CD4-positive, alpha-beta T cell treated with Interleukin-4 for 1 hour (primary cell): ENCODE measurements around the gene SLC44A4.
"Not testable (repeated sequence)": the region's sequence is repeated elsewhere in the genome, so short reads cannot be mapped to it uniquely, and the experiment has no call there.

Experiments
- DNase-seq, 2 donors: peaks; one replicate each; pipeline ENCODE4 v3.0.0-alpha.2; 2020 to 2022

The SLC44A4 gene

DNA sequence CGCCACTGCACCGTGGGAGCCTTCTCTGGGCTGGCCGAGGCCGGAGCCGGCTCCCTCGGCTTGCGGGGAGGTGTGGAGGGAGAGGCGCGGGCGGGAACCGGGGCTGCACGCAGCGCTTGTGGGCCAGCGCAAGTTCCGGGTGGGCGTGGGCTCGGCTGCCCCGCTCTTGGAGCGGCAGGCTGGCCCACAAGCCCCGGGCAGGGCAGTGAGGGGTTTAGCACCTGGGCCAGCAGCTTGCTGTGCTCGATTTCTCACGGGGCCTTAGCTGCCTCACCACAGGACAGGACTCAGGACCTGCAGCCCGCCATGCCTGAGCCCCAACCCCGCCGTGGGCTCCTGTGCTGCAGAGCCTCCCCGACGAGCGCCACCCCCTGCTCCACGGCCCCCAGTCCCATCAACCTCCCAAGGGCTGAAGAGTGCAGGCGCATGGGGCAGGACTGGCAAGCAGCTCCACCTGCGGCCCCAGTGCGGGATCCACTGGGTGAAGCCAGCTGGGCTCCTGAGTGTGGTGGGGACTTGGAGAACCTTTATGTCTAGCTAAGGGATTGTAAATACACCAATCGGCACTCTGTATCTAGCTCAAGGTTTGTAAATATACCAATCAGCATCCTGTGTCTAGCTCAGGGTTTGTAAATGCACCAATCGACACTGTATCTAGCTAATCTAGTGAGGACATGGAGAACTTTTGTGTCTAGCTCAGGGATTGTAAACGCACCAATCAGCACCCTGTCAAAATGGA is 26.6 kb downstream of the SLC44A4 start:
- not testable (repeated sequence) for DNase-seq

- DNase-seq = no peak
Measured at GRCh38 chr6:31851485-31851832, 27.3 kb downstream of the SLC44A4 start.

DNA sequence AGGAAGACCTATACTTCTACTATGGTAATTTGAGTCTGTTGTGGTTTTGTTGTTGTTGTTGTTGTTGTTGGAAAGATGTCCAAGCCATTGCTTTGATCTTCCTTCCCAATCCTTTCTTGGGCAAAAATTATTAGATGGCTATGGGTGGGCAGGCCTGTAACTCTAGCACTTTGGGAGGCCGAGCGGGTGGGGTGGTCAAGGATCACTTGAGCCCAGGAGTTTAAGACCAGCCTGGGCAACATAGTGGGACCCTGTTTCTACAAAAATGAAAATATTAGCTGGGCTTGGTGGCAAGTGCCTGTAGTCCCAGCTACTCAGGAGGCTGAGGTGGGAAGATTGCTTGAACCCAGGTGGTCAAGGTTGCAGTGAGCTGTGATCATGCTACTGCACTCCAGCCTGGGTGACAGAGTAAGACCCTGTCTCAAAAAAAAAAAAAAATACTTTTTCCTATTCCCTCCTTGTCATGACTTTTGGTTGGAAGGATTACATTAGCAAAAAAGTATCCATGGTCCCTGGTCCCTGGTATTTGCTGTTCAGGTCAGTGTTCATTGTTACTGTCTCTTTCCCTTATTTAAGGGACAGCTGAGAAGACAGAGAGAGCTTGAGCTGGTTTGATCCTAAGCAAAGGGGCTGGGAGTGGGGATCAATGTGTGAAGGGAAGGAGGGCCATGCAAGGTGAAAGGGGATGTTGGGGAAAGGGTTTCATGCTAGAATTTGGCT is 27.9 kb downstream of the SLC44A4 start:
- DNase-seq = no peak

GRCh38 chr6:31847276-31847978 is 31.4 kb downstream of the SLC44A4 start:
- DNase-seq = no peak

DNA sequence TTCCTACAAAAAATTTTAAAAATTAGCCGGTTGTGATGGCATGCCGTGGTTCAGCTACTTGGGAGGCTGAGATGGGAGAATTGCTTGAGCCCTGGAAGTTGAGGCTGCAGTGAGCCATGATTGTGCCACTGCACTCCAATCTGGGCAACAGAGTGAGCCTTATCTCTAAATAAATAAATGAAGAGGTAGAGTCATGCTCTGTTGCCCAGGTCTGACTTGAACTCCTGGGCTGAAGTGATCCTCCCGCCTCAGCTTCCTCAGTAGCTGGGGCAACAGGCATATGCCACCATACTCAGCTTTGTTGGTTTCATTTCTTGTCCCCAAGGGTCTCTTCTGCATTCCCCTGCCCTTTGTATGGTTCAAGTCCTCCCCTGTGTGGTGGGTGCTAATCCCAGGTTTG is 34.3 kb downstream of the SLC44A4 start:
- no peak for DNase-seq

GRCh38 chr6:31842053-31842452 is 36.7 kb downstream of the SLC44A4 start:
- no peak for DNase-seq

DNA sequence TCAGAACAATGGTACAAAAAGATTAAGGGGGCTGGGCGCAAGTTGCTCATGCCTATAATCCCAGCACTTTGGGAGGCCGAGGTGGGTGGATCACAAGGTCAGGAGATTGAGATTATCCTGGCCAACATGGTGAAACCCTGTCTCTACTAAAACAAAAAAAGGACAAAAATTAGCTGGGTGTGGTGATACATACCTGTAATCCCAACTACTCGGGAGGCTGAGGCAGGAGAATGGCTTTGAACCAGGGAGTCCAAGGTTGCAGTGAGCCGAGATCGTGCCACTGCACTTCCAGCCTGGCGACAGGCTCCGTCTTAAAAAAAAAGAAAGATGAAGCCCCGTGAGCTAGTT is 39.0 kb downstream of the SLC44A4 start:
- DNase-seq = not testable (repeated sequence)

DNA sequence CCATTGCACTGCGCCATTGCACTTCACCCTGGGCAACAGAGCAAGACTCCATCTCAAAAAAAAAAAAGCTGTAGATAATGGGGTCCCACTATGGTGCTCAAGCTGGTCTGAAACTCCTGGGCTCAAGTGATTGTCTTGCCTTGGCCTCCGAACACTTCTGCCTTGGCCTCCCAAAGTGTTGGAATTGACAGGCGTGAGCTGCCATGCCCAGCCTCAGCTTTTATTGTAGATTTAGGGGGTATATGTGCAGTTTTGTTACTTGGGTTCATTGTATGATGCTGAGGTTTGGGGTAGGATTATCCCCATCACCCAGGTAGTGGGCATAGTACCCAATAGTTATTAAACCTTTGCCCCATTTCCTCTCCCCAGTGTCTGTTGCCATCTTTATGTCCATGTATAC is 39.8 kb downstream of the SLC44A4 start:
- DNase-seq = no peak

DNA sequence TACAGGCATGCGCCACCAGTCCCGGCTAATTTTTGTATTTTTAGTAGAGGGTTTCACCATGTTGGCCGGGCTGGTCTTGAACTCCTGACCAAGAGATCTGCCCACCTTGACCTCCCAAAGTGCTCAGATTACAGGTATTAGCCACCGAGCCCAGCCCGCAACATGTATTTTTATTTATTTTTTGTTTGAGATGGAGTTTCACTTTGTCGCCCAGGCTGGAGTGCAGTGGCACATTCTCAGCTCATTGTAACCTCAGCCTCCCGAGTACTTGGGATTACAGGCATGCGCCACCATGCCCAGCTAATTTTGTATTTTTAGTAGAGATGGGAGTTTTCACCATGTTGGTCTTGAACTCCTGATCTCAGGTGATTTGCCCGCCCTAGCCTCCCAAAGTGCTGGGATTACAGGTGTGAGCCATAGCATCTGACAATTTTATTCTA is 40.7 kb downstream of the SLC44A4 start:
- DNase-seq = not testable (repeated sequence)

DNA sequence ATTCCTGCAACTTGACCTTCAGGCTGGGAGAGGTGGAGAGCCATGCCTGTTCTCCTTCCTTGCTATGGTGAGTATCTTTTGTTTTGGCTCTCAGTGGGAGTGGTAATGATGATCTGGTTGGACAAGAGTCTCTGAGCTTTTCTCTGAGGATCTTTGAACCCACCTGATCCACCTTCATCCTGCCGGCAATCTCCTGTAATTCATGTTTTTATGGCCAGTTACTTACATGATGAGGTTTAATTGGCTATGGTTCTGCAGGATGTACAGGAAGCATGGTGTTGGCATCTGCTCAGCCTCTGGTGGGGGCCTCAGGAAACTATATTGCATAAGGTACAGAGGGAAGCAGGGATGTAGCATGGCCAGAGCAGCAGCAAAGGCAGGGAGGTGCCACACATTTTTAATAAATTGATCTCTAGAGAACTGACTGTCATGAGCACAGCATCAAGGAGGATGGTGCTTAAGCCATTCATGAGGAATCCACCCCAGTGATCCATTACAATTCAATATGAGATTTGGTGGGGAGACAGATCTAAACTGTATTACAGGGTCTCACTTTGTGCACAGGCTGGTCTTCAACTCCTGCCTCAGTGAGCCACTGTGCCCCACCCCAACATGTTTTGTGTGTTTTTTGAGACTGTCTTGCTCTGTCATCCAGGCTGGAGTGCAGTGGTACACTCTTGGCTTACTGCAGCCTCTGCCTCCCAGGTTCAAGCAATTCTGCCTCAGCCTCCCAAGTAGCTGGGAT is 41.3 kb downstream of the SLC44A4 start:
- no peak for DNase-seq

DNA sequence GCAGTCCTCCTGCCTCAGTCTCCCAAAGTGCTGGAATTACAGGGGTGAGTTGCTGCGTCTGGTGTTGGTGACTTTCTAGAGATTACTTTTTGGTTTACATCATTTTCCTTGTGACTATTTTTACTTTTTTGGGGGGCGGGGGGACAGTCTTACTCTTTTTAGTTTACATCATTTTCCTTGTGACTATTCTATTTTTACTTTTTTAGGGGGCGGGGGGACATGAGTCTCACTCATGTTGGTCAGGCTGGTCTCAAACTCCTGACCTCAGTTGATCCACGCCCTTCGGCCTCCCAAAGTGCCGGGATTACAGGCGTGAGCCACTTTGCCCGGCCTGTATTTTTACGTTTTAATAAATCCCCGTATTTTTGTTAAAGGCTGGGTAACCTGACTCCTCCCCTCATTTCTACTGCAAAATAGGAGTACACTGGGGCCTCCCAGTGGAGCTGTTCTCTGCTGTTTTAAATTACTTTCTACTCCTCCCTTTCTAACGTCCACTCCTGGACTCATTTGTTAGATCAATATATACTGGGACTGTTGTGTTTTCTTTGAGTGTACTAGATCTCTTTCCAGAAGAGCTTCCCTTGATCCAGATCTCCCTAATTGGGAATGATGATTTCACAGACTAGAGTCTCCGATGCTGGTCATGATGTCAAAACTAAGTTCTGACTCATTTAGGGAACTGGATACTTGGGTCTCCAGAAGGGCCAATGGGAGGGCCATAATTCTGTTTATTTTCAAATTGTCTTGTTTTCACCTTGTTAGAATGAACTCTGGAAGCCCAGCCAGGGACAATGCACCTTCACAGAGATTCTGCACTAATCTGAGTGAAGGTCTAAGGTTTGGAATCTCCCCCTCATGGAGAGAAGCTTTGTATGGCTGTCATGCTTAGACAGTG is 42.1 kb downstream of the SLC44A4 start:
- no peak for DNase-seq

- no peak for DNase-seq
Measured at GRCh38 chr6:31836047-31836473, 42.7 kb downstream of the SLC44A4 start.

DNA sequence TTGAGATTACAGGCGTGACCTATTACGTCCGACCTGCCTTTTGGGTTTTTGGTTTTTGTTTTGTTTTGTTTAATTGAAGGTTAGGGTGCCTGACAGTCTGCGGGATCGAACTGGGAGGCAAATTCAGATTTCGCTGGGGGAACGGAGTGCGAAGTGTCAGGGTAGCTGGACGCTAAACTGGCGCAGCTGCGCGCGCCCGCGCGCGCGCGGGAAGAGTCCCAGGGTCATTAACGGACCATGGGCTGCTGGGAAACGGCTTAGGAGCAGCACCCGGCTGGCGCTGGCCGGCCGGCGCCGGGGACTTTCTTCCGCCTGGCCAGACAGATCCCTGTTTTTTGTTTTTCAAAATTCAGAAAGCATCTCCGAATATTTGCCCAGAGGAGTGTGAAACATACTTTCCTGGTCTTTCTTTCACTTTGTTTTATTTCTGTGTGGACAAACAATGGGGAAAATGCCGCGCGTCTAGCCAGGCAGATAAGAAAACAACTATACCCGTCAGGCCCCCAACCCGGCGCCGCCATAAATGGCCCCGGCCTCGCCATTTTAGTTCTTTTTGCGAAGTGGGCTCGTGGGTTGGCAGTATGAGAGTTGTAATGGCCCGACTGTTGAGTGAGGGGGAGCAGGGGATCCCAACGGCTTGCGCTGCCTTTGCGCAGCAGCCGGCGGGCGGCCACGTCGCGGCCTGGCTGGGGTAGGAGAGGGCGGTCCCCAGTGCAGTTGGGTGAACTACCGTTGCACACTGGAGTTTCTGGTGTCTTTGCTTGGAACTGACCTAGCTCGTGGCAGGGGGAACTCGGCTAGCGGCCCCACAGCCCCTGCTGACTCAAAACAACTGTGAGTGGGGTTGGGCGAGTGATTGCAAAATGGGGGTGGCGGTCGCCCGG is 44.2 kb downstream of the SLC44A4 start:
- DNase-seq = peak; percentile 82 to 85

GRCh38 chr6:31831350-31832215 is 47.2 kb downstream of the SLC44A4 start:
- peak in 1 of 2 donors; percentile 53 for DNase-seq

GRCh38 chr6:31830886-31831335 is 47.9 kb downstream of the SLC44A4 start:
- DNase-seq = peak in 1 of 2 donors; percentile 42

- peak in 1 of 2 donors; percentile 75 for DNase-seq
Measured at GRCh38 chr6:31829633-31830283, 49.0 kb downstream of the SLC44A4 start.

DNA sequence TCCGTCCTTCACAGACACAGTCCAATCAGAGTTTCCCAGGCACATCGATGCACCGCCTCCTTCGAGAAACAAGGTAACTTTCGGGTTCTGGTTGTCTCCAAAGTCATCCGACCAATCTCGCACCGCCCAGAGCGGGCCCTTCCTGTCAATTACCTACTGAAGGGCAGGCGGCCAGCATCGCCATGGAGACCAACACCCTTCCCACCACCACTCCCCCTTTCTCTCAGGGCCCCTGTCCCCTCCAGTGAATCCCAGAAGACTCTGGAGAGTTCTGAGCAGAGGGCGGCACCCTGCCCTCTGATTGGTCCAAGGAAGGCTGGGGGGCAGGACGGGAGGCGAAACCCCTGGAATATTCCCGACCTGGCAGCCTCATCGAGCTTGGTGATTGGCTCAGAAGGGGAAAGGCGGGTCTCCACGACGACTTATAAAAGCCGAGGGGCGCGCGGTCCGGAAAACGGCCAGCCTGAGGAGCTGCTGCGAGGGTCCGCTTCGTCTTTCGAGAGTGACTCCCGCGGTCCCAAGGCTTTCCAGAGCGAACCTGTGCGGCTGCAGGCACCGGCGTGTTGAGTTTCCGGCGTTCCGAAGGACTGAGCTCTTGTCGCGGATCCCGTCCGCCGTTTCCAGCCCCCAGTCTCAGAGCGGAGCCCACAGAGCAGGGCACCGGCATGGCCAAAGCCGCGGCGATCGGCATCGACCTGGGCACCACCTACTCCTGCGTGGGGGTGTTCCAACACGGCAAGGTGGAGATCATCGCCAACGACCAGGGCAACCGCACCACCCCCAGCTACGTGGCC is 51.3 kb downstream of the SLC44A4 start, which contains the start of gene HSPA1B:
Gene HSPA1B (plus strand): TSS at position 453 of the 794 bp plus-strand sequence. CDS start 213 bp downstream, at position 666.
- peak; percentile 93 to 96 for DNase-seq

- peak in 1 of 2 donors; percentile 36 for DNase-seq
Measured at GRCh38 chr6:31826793-31827285, 52.0 kb downstream of the SLC44A4 start.
